HCT116 (cell line): ENCODE data around the gene CCDC181. TPM values are rescaled to one million over a fixed set of nuclear protein-coding genes. Genes with fewer than 3 reads are reported as not detected.

Experiments
- ATAC-seq: fragments of 200-7000 bp; cut with Tn5 transposase; 2 replicates; pipeline ENCODE4 v1.9.1; 2020; ENCODE audit warnings: mild to moderate bottlenecking, moderate library complexity
- BruUV-seq: library from RNA; stranded (reverse); fragments of 400-500 nt; replicated peaks from 2 replicates; lab custom pipeline; 2021; lab: Mats Ljungman, UMichigan
- CTCF ChIA-PET: fragments of 300-600 bp; sonication (Branson Sonifier 250); formaldehyde crosslinking; loops from one replicate; lab custom pipeline; 2021; ENCODE audit warnings: antibody characterized with exemption; lab: Charles Lee
- POLR2A ChIA-PET: fragments of 300-600, 350-600 bp; sonication (Branson Sonifier 250); formaldehyde crosslinking; loops from one replicate; lab custom pipeline; 2021; ENCODE audit warnings: antibody characterized with exemption; lab: Charles Lee
- RAD21 ChIA-PET, 2 experiments: fragments of 300-600 bp; sonication (Branson Sonifier 250); formaldehyde crosslinking; loops; one replicate each; lab custom pipeline; 2023; ENCODE audit warnings: low total read pairs in 2 of 2; ENCODE audit not compliant: uncharacterized antibody in 2 of 2, unreplicated experiment in 2 of 2, low non-redundant PET in 1 of 2; lab: Charles Lee
- DNase-seq: peaks from one replicate; pipeline ENCODE4 v3.0.0-alpha.2; 2010; ENCODE audit warnings: low read depth, low spot score
- H2AFZ ChIP-seq: fragments of 200-600 bp; shearing (Covaris generic), sonication (generic); 2 replicates; pipeline ENCODE4 v1.6.1; 2017; ENCODE audit warnings: low read depth, mixed run types, mixed read lengths, antibody characterized with exemption, low read length; ENCODE audit not compliant: poor library complexity, severe bottlenecking
- H3K27ac ChIP-seq: 2 replicates; pipeline ENCODE4 v1.5.1; 2012; ENCODE audit warnings: low read depth, low read length
- H3K27me3 ChIP-seq: fragments of 200-600 bp; sonication (generic); 2 replicates; pipeline ENCODE4 v1.6.1; 2016; ENCODE audit warnings: mixed run types, low read length, mixed read lengths; ENCODE audit not compliant: insufficient read depth
- H3K36me3 ChIP-seq, 2 experiments: fragments of 200-500 bp in 1 of 2; fragments of 200-600 bp in 1 of 2; sonication (Bioruptor generic) in 1 of 2; sonication (generic) in 1 of 2; 2 replicates each; pipeline versions ENCODE4 v1.5.1 to v1.6.1; 2014 to 2016; ENCODE audit warnings: low read length in 2 of 2, inconsistent platforms in 1 of 2, mixed read lengths in 1 of 2, mixed run types in 1 of 2; ENCODE audit not compliant: insufficient read depth in 2 of 2, control insufficient read depth in 1 of 2
- H3K4me1 ChIP-seq, 2 experiments: fragments of 200-600 bp in 1 of 2; sonication (generic) in 1 of 2; 2 replicates each; pipeline versions ENCODE4 v1.5.1 to v1.6.1; 2012 to 2017; ENCODE audit warnings: low read length in 2 of 2, inconsistent platforms in 1 of 2, mild to moderate bottlenecking in 1 of 2, mixed read lengths in 1 of 2, mixed run types in 1 of 2, moderate library complexity in 1 of 2; ENCODE audit not compliant: insufficient read depth in 2 of 2, control insufficient read depth in 1 of 2
- H3K4me2 ChIP-seq: fragments of 200-600 bp; sonication (generic); 2 replicates; pipeline ENCODE4 v1.6.1; 2017; ENCODE audit warnings: mixed run types, low read length, mixed read lengths
- H3K4me3 ChIP-seq, 2 experiments: fragments of 200-600 bp in 1 of 2; sonication (generic) in 1 of 2; replicated peaks in 1 of 2; 2 replicates each; pipeline ENCODE4 v1.5.1; 2011 to 2016; ENCODE audit warnings: low read length in 2 of 2, control low read depth in 1 of 2, low read depth in 1 of 2, mild to moderate bottlenecking in 1 of 2, mixed read lengths in 1 of 2, mixed run types in 1 of 2
- H3K79me2 ChIP-seq: fragments of 200-600 bp; sonication (generic); 2 replicates; pipeline ENCODE4 v1.6.1; 2017; ENCODE audit warnings: mild to moderate bottlenecking, mixed run types, low read length, moderate library complexity, mixed read lengths; ENCODE audit not compliant: insufficient read depth
- H3K9ac ChIP-seq: fragments of 200-600 bp; sonication (generic); 2 replicates; pipeline ENCODE4 v1.6.1; 2016; ENCODE audit warnings: low read length, mixed read lengths
- H3K9me2 ChIP-seq: fragments of 200-600 bp; sonication (generic), shearing (Covaris generic); 2 replicates; pipeline ENCODE4 v1.6.1; 2017; ENCODE audit warnings: mixed run types, mild to moderate bottlenecking, moderate library complexity; ENCODE audit not compliant: insufficient read depth
- H3K9me3 ChIP-seq, 2 experiments: fragments of 200-500 bp in 1 of 2; fragments of 200-600 bp in 1 of 2; sonication (Bioruptor generic) in 1 of 2; sonication (generic) in 1 of 2; 2 replicates each; pipeline ENCODE4 v1.6.1; 2014 to 2017; ENCODE audit warnings: low read length in 2 of 2, mixed read lengths in 2 of 2, inconsistent platforms in 1 of 2, low read depth in 1 of 2, mild to moderate bottlenecking in 1 of 2, mixed run types in 1 of 2, moderate library complexity in 1 of 2; ENCODE audit not compliant: control insufficient read depth in 1 of 2, insufficient read depth in 1 of 2
- H4K20me1 ChIP-seq: fragments of 200-600 bp; sonication (generic), shearing (Covaris generic); 2 replicates; pipeline ENCODE4 v1.6.1; 2017; ENCODE audit warnings: mixed run types, mild to moderate bottlenecking, moderate library complexity; ENCODE audit not compliant: insufficient read depth
- ELF1 ChIP-seq: IDR thresholded peaks from 2 replicates; pipeline ENCODE4 v1.6.1; 2012; ENCODE audit warnings: low read depth, borderline replicate concordance
- POLR2A ChIP-seq: IDR thresholded peaks from 2 replicates; pipeline ENCODE4 v1.7.0; 2011; ENCODE audit warnings: borderline replicate concordance; ENCODE audit not compliant: insufficient read depth, insufficient read length; ENCODE audit errors: extremely low read depth
- POLR2AphosphoS5 ChIP-seq: IDR thresholded peaks from 2 replicates; pipeline ENCODE4 v1.6.1; 2011; ENCODE audit warnings: mild to moderate bottlenecking, low read depth, low read length, moderate library complexity
- REST ChIP-seq: IDR thresholded peaks from 2 replicates; pipeline ENCODE4 v1.6.1; 2012; ENCODE audit warnings: low read depth
- intact Hi-C: fragments of 100-400 bp; cut with micrococcal nuclease; formaldehyde crosslinking; loops from 2 replicates; pipeline ENCODE4 v1.10.0; 2022
- total RNA-seq: library from RNA; stranded (reverse); gene quantifications from one replicate; pipeline ENCODE4 v1.2.1, GENCODE V29; 2021; ENCODE audit not compliant: unreplicated experiment
- TF ChIP-seq, protein P1 (sequence below), 3 experiments: fragments of 200-600 bp in 1 of 3; sonication (generic) in 1 of 3; IDR thresholded peaks in 2 of 3; conservative IDR thresholded peaks in 1 of 3; 2 replicates each; pipeline ENCODE4 v1.5.1; 2012 to 2017; ENCODE audit warnings: low read depth in 2 of 3, low read length in 2 of 3, antibody characterized with exemption in 1 of 3, borderline replicate concordance in 1 of 3, control low read depth in 1 of 3, mild to moderate bottlenecking in 1 of 3, mixed read lengths in 1 of 3, mixed run types in 1 of 3, moderate library complexity in 1 of 3; ENCODE audit not compliant: insufficient read depth in 1 of 3

CCDC181 gene
- total RNA-seq, 1 experiment from 2014 or later: not detected

- H4K20me1 ChIP-seq: no peaks in the 10 kb centered on the region
- no peaks in the 10 kb centered on the region for H3K27me3 ChIP-seq
- intact Hi-C loops: no loop called here
- H3K9ac ChIP-seq: no peak overlapping the region
- no peak overlapping the region for H2AFZ ChIP-seq
- RAD21 ChIA-PET: no interaction called here
- no peaks in the 10 kb centered on the region for H3K9me2 ChIP-seq
- POLR2A ChIA-PET: no interaction called here
- TF ChIP-seq, protein P1, sequence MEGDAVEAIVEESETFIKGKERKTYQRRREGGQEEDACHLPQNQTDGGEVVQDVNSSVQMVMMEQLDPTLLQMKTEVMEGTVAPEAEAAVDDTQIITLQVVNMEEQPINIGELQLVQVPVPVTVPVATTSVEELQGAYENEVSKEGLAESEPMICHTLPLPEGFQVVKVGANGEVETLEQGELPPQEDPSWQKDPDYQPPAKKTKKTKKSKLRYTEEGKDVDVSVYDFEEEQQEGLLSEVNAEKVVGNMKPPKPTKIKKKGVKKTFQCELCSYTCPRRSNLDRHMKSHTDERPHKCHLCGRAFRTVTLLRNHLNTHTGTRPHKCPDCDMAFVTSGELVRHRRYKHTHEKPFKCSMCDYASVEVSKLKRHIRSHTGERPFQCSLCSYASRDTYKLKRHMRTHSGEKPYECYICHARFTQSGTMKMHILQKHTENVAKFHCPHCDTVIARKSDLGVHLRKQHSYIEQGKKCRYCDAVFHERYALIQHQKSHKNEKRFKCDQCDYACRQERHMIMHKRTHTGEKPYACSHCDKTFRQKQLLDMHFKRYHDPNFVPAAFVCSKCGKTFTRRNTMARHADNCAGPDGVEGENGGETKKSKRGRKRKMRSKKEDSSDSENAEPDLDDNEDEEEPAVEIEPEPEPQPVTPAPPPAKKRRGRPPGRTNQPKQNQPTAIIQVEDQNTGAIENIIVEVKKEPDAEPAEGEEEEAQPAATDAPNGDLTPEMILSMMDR (IDR thresholded peaks at IDR 0.05 in 2 of 3, conservative IDR thresholded peaks at IDR 0.05 in 1 of 3; ENCODE audit: borderline replicate concordance in 1 of 3, insufficient read depth in 1 of 3, low read depth in 2 of 3, low read length in 2 of 3): no peak
- TF ChIP-seq ELF1 (no peak), POLR2AphosphoS5 (no peak), REST (no peak), POLR2A (no peak)
- H3K27ac ChIP-seq: no peak overlapping the region
- peaks cover 20 to 41% of the 10 kb centered on the region in 2 experiments for H3K36me3 ChIP-seq
- no peak overlapping the region for H3K4me2 ChIP-seq
- H3K79me2 ChIP-seq: no peaks in the 10 kb centered on the region
- H3K4me3 ChIP-seq: no peak overlapping the region
- H3K4me1 ChIP-seq: no peaks in the 10 kb centered on the region
- no TSS peak for BruUV-seq
- DNase-seq (no peak), ATAC-seq (no peak)
- no peaks in the 10 kb centered on the region for H3K9me3 ChIP-seq
- CTCF ChIA-PET: no interaction called here
Measured at GRCh38 chr1:169383449-169383848, 43.8 kb downstream of the CCDC181 start.
